GM13976 (cell line): ENCODE results near the gene SEMA5B.

ENCODE experiments used
- DNase-seq: peaks from one replicate; pipeline ENCODE4 v3.0.0; 2012; ENCODE audit warnings: low spot score
- CTCF ChIP-seq: IDR thresholded peaks from 2 replicates; pipeline ENCODE4 v1.5.1; 2012; ENCODE audit warnings: borderline replicate concordance, mild to moderate bottlenecking; ENCODE audit not compliant: insufficient read depth; ENCODE audit errors: extremely low read depth, missing control alignments, control extremely low read depth
- in situ Hi-C: fragments of 300-500 bp; cut with MboI; formaldehyde crosslinking; loops from one replicate; pipeline ENCODE4 v1.12.0; 2022; ENCODE audit warnings: low sequenced_read_pairs, mixed read lengths, inconsistent platforms; ENCODE audit not compliant: unreplicated experiment

Gene SEMA5B

DNA sequence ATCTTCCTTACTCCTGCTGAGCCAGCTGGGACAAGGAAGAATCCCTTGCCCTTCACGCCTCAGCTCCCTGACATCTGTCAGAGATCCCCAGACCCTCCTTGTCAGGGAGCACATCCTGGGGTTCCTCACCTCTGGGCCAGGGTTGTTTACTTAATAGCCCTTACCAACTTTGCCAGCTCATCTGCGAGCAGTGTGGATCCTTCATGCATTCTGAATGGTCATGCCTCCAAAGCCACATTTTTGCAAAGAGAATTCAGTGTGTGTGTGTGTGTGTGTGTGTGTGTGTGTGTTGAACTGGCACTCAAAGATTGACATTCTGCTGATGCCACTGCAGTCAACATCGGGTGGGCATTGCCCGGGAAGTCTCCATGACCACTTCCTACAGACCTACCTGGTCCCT lies 120.1 kb downstream of the SEMA5B start:
- in situ Hi-C loops: no loop called here
- no peak for DNase-seq
- TF ChIP-seq CTCF: no peak

- in situ Hi-C loops: no loop called here
- TF ChIP-seq CTCF: no peak
- DNase-seq: no peak
Measured at GRCh38 chr3:122903171-122903570, 124.4 kb downstream of the SEMA5B start.

- no peak for TF ChIP-seq CTCF
- in situ Hi-C loops: no loop called here
- no peak for DNase-seq
Measured at GRCh38 chr3:122902326-122902725, 125.2 kb downstream of the SEMA5B start.

GRCh38 chr3:122898298-122898697 lies 129.3 kb downstream of the SEMA5B start:
- in situ Hi-C loops: no loop called here
- no peak for TF ChIP-seq CTCF
- no peak for DNase-seq

DNA sequence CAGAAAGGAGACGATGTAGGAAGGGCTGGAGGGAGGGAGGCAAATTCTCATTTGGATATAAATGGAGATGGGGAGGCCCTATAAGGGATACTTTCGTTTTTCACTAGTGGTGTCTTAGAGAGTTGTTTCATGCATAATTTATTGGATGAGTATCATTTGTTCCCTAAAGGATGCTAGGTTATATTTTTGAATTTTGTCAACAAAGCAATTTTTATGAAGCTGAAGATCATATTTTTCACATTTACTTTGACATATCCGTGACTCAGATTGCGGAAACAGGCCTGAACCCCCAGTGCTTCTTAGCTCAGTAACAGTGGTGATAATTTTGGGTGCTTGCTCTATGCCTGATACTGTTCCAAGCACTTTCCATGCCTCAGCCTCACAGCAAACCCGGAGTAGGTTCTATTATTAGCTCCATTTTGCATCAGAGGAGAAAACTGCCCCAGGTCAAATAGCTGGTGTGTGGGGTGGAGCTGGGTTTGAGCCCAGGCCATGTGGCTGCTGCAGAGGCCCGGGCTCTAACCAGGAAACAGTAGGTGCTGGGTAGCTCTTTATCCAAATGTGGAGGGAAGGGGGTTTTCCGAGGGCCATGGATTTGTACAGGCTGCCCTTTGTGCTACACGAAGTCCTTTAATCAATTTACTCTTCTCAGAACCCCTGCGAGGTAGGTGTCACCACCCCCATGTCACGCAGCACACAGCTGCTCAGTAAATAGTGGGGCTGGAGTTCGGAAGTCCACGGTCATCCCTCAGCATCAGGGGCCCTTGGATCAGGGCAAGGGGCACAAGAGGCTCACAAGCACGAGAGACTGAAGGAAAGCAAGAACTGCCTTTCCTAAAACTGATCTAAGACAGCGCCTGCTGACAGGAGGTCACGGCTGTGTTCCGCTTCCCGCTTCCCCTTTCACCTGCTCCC lies 133.6 kb downstream of the SEMA5B start:
- DNase-seq: no peak
- in situ Hi-C loops: no loop called here
- no peak for TF ChIP-seq CTCF

- no peak for DNase-seq
- in situ Hi-C loops: no loop called here
- no peak for TF ChIP-seq CTCF
Measured at GRCh38 chr3:122893282-122893681, 134.3 kb downstream of the SEMA5B start.
